GM23248 (cell line): ENCODE measurements around the gene PPP2R1B. TPM values are rescaled to one million over a fixed set of nuclear protein-coding genes. Genes with fewer than 3 reads are reported as not detected.

ENCODE experiments used
- DNase-seq: peaks from one replicate; pipeline ENCODE4 v3.0.0-alpha.2; 2015
- H2AFZ ChIP-seq: fragments of 200-600 bp; sonication (generic); 2 replicates; pipeline ENCODE4 v1.6.1; 2016; ENCODE audit warnings: antibody characterized with exemption
- H3F3A ChIP-seq: fragments of 200-600 bp; sonication (generic); 2 replicates; pipeline ENCODE4 v1.6.1; 2016; ENCODE audit warnings: mild to moderate bottlenecking, antibody characterized with exemption, mixed run types; ENCODE audit not compliant: insufficient read depth
- H3K27ac ChIP-seq: fragments of 200-600 bp; sonication (generic); 2 replicates; pipeline ENCODE4 v1.5.1; 2016; ENCODE audit warnings: mild to moderate bottlenecking
- H3K27me3 ChIP-seq: fragments of 200-600 bp; sonication (generic); replicated peaks from 2 replicates; pipeline ENCODE4 v1.6.1; 2016; ENCODE audit warnings: mild to moderate bottlenecking; ENCODE audit not compliant: insufficient read depth
- H3K36me3 ChIP-seq: fragments of 200-600 bp; sonication (generic); 2 replicates; pipeline ENCODE4 v1.6.1; 2016; ENCODE audit warnings: low read depth, mild to moderate bottlenecking
- H3K4me1 ChIP-seq: fragments of 200-600 bp; sonication (generic); 2 replicates; pipeline ENCODE4 v1.6.1; 2016; ENCODE audit warnings: mild to moderate bottlenecking; ENCODE audit not compliant: insufficient read depth
- H3K4me2 ChIP-seq: fragments of 200-600 bp; sonication (generic); one replicate; pipeline ENCODE4 v1.6.1; 2016; ENCODE audit warnings: mild to moderate bottlenecking; ENCODE audit not compliant: unreplicated experiment
- H3K4me3 ChIP-seq: fragments of 200-600 bp; sonication (generic); 2 replicates; pipeline ENCODE4 v1.5.1; 2016; ENCODE audit warnings: mild to moderate bottlenecking
- H3K79me2 ChIP-seq: fragments of 200-600 bp; sonication (generic); 2 replicates; pipeline ENCODE4 v1.6.1; 2016; ENCODE audit warnings: mild to moderate bottlenecking; ENCODE audit not compliant: insufficient read depth
- H3K9ac ChIP-seq: fragments of 200-600 bp; sonication (generic); 2 replicates; pipeline ENCODE4 v1.6.1; 2016; ENCODE audit warnings: mild to moderate bottlenecking
- H3K9me2 ChIP-seq: fragments of 200-600 bp; sonication (generic); 2 replicates; pipeline ENCODE4 v1.6.1; 2016; ENCODE audit warnings: mixed run types, mild to moderate bottlenecking, moderate library complexity; ENCODE audit not compliant: insufficient read depth
- H3K9me3 ChIP-seq: fragments of 200-600 bp; sonication (generic); one replicate; pipeline ENCODE4 v1.6.1; 2017; ENCODE audit warnings: low read depth
- H4K20me1 ChIP-seq: fragments of 200-600 bp; sonication (generic); 2 replicates; pipeline ENCODE4 v1.6.0; 2016; ENCODE audit not compliant: insufficient read depth
- EZH2 ChIP-seq: fragments of 200-600 bp; sonication (generic); IDR thresholded peaks from 2 replicates; pipeline ENCODE4 v1.6.1; 2018; ENCODE audit warnings: antibody characterized with exemption, mild to moderate bottlenecking; ENCODE audit not compliant: insufficient read depth, poor library complexity, severe bottlenecking
- EZH2phosphoT487 ChIP-seq: fragments of 200-600 bp; sonication (generic); IDR thresholded peaks from 2 replicates; pipeline ENCODE4 v1.6.1; 2018; ENCODE audit warnings: antibody characterized with exemption, moderate library complexity, mild to moderate bottlenecking, low read depth; ENCODE audit not compliant: insufficient read depth
- WGBS, 2 experiments: methylation state at CpG; one replicate each; pipeline ENCODE4 v1.1.6; 2015 to 2017; ENCODE audit warnings: low lambda C conversion rate in 2 of 2, low coverage in 1 of 2; ENCODE audit errors: missing lambda C conversion rate in 2 of 2; 5-methylcytosine and 5-hydroxymethylcytosine counted together
- in situ Hi-C: fragments of 300-500 bp; cut with MboI; formaldehyde crosslinking; loops from 2 replicates; pipeline ENCODE4 v1.15.0; 2020
- polyA plus RNA-seq: library from polyadenylated mRNA; unstranded; fragments of >200 nt; fragmentation: Nextera tagmentation; extraction: Ambion mirVana; gene quantifications from 2 replicates; pipeline ENCODE4 v1.2.1, GENCODE V29; 2016
- total RNA-seq: library from RNA; depleted of rRNA; stranded (reverse); fragments of >200 nt; shearing (Covaris generic); gene quantifications from 2 replicates; pipeline ENCODE4 v1.2.3, GENCODE V29; 2014; rRNA removed

The PPP2R1B gene
- total and polyA plus RNA-seq, 2 experiments from 2014 or later, result 25.1 to 26.2 TPM

DNA sequence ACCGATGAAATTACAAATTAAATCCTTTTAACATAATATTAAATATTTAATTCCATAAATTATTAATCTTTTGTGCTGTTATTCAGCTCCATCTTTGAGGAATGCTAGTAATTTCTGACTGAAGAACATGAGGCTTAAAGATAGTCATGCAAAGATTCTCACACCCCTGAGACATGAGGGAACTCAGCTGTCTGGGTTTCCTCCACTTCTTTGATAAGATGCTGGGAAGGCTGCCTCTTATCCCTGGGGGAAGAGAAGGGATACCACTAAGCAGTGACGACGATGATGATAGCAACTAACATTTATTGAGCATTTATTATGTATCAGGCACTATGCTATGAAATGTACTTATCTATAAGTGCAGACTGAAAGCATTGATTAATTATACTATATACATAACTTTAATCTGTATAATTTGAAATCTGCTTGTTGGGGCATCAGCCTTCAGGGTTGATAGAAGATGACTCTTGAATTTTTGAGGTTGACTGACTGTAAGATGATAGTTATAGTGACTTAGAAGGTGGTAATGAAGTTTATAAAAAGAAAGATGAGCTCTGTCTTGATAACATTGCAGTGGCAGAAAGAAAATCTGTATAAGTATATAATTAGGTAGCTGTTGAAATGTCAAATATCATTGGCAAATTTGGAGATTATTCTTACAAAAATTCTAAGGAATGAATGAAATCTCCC lies 85.6 kb downstream of the PPP2R1B start:
- Histone ChIP-seq H3F3A (peaks cover 28% of the 10 kb centered on the region), H3K27me3 (no peaks in the 10 kb centered on the region), H3K79me2 (peaks cover 33% of the 10 kb centered on the region), H3K4me2 (no peak overlapping the region), H3K9me3 (no peaks in the 10 kb centered on the region), H2AFZ (no peak overlapping the region), H4K20me1 (no peaks in the 10 kb centered on the region), H3K4me1 (peaks cover 33% of the 10 kb centered on the region), H3K27ac (no peak overlapping the region), H3K9me2 (no peaks in the 10 kb centered on the region), H3K36me3 (peaks cover 7% of the 10 kb centered on the region; the same call in 1 of the 2 replicates), H3K9ac (no peak overlapping the region), H3K4me3 (no peak overlapping the region)
- in situ Hi-C loops, result no loop called here
- TF ChIP-seq EZH2phosphoT487, result no peak
- no peak for TF ChIP-seq EZH2
- 67 to 69% methylated on average over 3 of the region's 3 CpGs for WGBS, 2 experiments
- DNase-seq, result no peak

Other genes starting within 250 kb of the PPP2R1B start
- 117 and 118 TPM in 2 replicates for gene LAYN, start 225.7 kb downstream of the PPP2R1B start, total RNA-seq
- 121 and 127 TPM in 2 replicates for gene LAYN, start 225.7 kb downstream of the PPP2R1B start, polyA plus RNA-seq
- 14.7 and 14.8 TPM in 2 replicates for gene SIK2, start 163.9 kb downstream of the PPP2R1B start, total RNA-seq
- 5.9 and 6.2 TPM in 2 replicates for gene SIK2, start 163.9 kb downstream of the PPP2R1B start, polyA plus RNA-seq
- 36.3 and 42.4 TPM in 2 replicates for gene ALG9, start 105.2 kb upstream of the PPP2R1B start, total RNA-seq
- gene ALG9, start 105.2 kb upstream of the PPP2R1B start, polyA plus RNA-seq, result 24.5 and 24.7 TPM in 2 replicates
- 1.4 and 2.2 TPM in 2 replicates for gene FDXACB1, start 112.8 kb upstream of the PPP2R1B start, total RNA-seq
- gene FDXACB1, start 112.8 kb upstream of the PPP2R1B start, polyA plus RNA-seq, result 2.1 TPM in 2 replicates
- 7.6 and 9.9 TPM in 2 replicates for gene CFAP68, start 113.2 kb upstream of the PPP2R1B start, total RNA-seq
- gene CFAP68, start 113.2 kb upstream of the PPP2R1B start, polyA plus RNA-seq, result 20.2 and 23.8 TPM in 2 replicates
- 91.0 and 104 TPM in 2 replicates for gene CRYAB, start 145.4 kb upstream of the PPP2R1B start, total RNA-seq
- gene CRYAB, start 145.4 kb upstream of the PPP2R1B start, polyA plus RNA-seq, result 454 and 455 TPM in 2 replicates
- gene HSPB2, start 146.3 kb upstream of the PPP2R1B start, total RNA-seq, result 0.38 and 1.2 TPM in 2 replicates
- gene HSPB2, start 146.3 kb upstream of the PPP2R1B start, polyA plus RNA-seq, result 7.5 and 8.4 TPM in 2 replicates
- 2.1 and 3.5 TPM in 2 replicates for gene C11orf52, start 152.5 kb upstream of the PPP2R1B start, total RNA-seq
- gene C11orf52, start 152.5 kb upstream of the PPP2R1B start, polyA plus RNA-seq, result 0.78 and 1.2 TPM in 2 replicates
- 22.7 and 22.9 TPM in 2 replicates for gene DIXDC1, start 171.0 kb upstream of the PPP2R1B start, total RNA-seq
- gene DIXDC1, start 171.0 kb upstream of the PPP2R1B start, polyA plus RNA-seq, result 10.4 and 10.8 TPM in 2 replicates